ENCODE results near the gene MCTP1. TPM values are rescaled to one million over a fixed set of nuclear protein-coding genes. Genes with fewer than 3 reads are reported as not detected.

Gene MCTP1
- polyA plus RNA-seq, 1 donor (not counting 4 experiments of a cell fraction or from before 2014, with no cell fraction given) = 4.9 TPM

GRCh38 chr5:95304711-95305110 is 19.8 kb upstream of the MCTP1 start:
- no peaks in the 10 kb centered on the region for H3K9me1 ChIP-seq (ENCODE audit: control insufficient read depth, extremely low read depth, insufficient read depth, low read length)
- no peak for TF ChIP-seq EZH2 (IDR thresholded peaks at IDR 0.05; ENCODE audit: low read length)
- DNase-seq (ENCODE audit: low read depth, low spot score) (no peak), FAIRE-seq (no peak)
- H4K20me1 ChIP-seq (ENCODE audit: control insufficient read depth, extremely low read depth, insufficient read depth, low read length) = no peaks in the 10 kb centered on the region
- no peaks in the 10 kb centered on the region for H3K4me1 ChIP-seq (ENCODE audit: control insufficient read depth, extremely low read depth, insufficient read depth, low read length)
- no peaks in the 10 kb centered on the region for H3K9me3 ChIP-seq (ENCODE audit: control insufficient read depth, low read depth, low read length)
- no peaks in the 10 kb centered on the region for H3K27me3 ChIP-seq (ENCODE audit: control insufficient read depth, extremely low read depth, insufficient read depth, low read length)
- no peak overlapping the region for H3K4me2 ChIP-seq (ENCODE audit: control insufficient read depth, extremely low read depth, insufficient read depth, low read depth, low read length)
- H3K36me3 ChIP-seq (ENCODE audit: control insufficient read depth in 2 of 2, extremely low read depth in 1 of 2, insufficient read depth in 2 of 2, low read length in 2 of 2) = no peaks in the 10 kb centered on the region
- no peak overlapping the region for H3K27ac ChIP-seq (ENCODE audit: control insufficient read depth, insufficient read depth, low read length)
- no peak overlapping the region for H3K4me3 ChIP-seq (ENCODE audit: control insufficient read depth in 2 of 3, extremely low read depth in 1 of 3, insufficient read depth in 2 of 3, low read depth in 1 of 3, low read length in 3 of 3)
- no peaks in the 10 kb centered on the region for H3K79me2 ChIP-seq (ENCODE audit: control insufficient read depth, insufficient read depth, low read length)
- dilution Hi-C loops (cut with MboI; ENCODE audit: extremely low pct_ligation_motif_present, low sequenced_read_pairs) = no loop called here
- H3K9ac ChIP-seq (ENCODE audit: control insufficient read depth, extremely low read depth, insufficient read depth, low read length) = no peak overlapping the region
- no peak overlapping the region for H2AFZ ChIP-seq (ENCODE audit: control insufficient read depth, low read length)

- H4K20me1 ChIP-seq (ENCODE audit: control insufficient read depth, extremely low read depth, insufficient read depth, low read length) = no peaks in the 10 kb centered on the region
- FAIRE-seq = no peak
- no peaks in the 10 kb centered on the region for H3K9me1 ChIP-seq (ENCODE audit: control insufficient read depth, extremely low read depth, insufficient read depth, low read length)
- H3K27ac ChIP-seq (ENCODE audit: control insufficient read depth, insufficient read depth, low read length) = no peak overlapping the region
- H3K36me3 ChIP-seq (ENCODE audit: control insufficient read depth in 2 of 2, extremely low read depth in 1 of 2, insufficient read depth in 2 of 2, low read length in 2 of 2) = no peaks in the 10 kb centered on the region
- no peaks in the 10 kb centered on the region for H3K4me1 ChIP-seq (ENCODE audit: control insufficient read depth, extremely low read depth, insufficient read depth, low read length)
- no peak overlapping the region for H3K4me2 ChIP-seq (ENCODE audit: control insufficient read depth, extremely low read depth, insufficient read depth, low read depth, low read length)
- no peak for DNase-seq (ENCODE audit: low read depth, low spot score)
- H3K27me3 ChIP-seq (ENCODE audit: control insufficient read depth, extremely low read depth, insufficient read depth, low read length) = no peaks in the 10 kb centered on the region
- TF ChIP-seq CTCF (optimal IDR thresholded peaks at IDR 0.05 in 1 of 3, IDR thresholded peaks at IDR 0.05 in 1 of 3, conservative IDR thresholded peaks at IDR 0.05 in 1 of 3; ENCODE audit: extremely low read depth in 1 of 3, insufficient read depth in 2 of 3, low read length in 3 of 3) = no peak
- no peak for TF ChIP-seq EZH2 (IDR thresholded peaks at IDR 0.05; ENCODE audit: low read length)
- no peak overlapping the region for H3K9ac ChIP-seq (ENCODE audit: control insufficient read depth, extremely low read depth, insufficient read depth, low read length)
- H3K9me3 ChIP-seq (ENCODE audit: control insufficient read depth, low read depth, low read length) = no peaks in the 10 kb centered on the region
- no peak overlapping the region for H2AFZ ChIP-seq (ENCODE audit: control insufficient read depth, low read length)
- H3K4me3 ChIP-seq (ENCODE audit: control insufficient read depth in 2 of 3, extremely low read depth in 1 of 3, insufficient read depth in 2 of 3, low read depth in 1 of 3, low read length in 3 of 3) = no peak overlapping the region
- no peaks in the 10 kb centered on the region for H3K79me2 ChIP-seq (ENCODE audit: control insufficient read depth, insufficient read depth, low read length)
- dilution Hi-C loops (cut with MboI; ENCODE audit: extremely low pct_ligation_motif_present, low sequenced_read_pairs) = no loop called here
Measured at GRCh38 chr5:95298651-95299050, 13.8 kb upstream of the MCTP1 start.

- Histone ChIP-seq H3K9me3 (ENCODE audit: control insufficient read depth, low read depth, low read length) (no peaks in the 10 kb centered on the region), H3K9me1 (ENCODE audit: control insufficient read depth, extremely low read depth, insufficient read depth, low read length) (no peaks in the 10 kb centered on the region), H3K9ac (ENCODE audit: control insufficient read depth, extremely low read depth, insufficient read depth, low read length) (no peak overlapping the region), H4K20me1 (ENCODE audit: control insufficient read depth, extremely low read depth, insufficient read depth, low read length) (no peaks in the 10 kb centered on the region), H3K79me2 (ENCODE audit: control insufficient read depth, insufficient read depth, low read length) (no peaks in the 10 kb centered on the region), H3K4me1 (ENCODE audit: control insufficient read depth, extremely low read depth, insufficient read depth, low read length) (no peaks in the 10 kb centered on the region), H2AFZ (ENCODE audit: control insufficient read depth, low read length) (no peak overlapping the region), H3K27me3 (ENCODE audit: control insufficient read depth, extremely low read depth, insufficient read depth, low read length) (no peaks in the 10 kb centered on the region), H3K36me3 (ENCODE audit: control insufficient read depth in 2 of 2, extremely low read depth in 1 of 2, insufficient read depth in 2 of 2, low read length in 2 of 2) (no peaks in the 10 kb centered on the region), H3K27ac (ENCODE audit: control insufficient read depth, insufficient read depth, low read length) (no peak overlapping the region), H3K4me2 (ENCODE audit: control insufficient read depth, extremely low read depth, insufficient read depth, low read depth, low read length) (no peak overlapping the region), H3K4me3 (ENCODE audit: control insufficient read depth in 2 of 3, extremely low read depth in 1 of 3, insufficient read depth in 2 of 3, low read depth in 1 of 3, low read length in 3 of 3) (no peak overlapping the region)
- dilution Hi-C loops (cut with MboI; ENCODE audit: extremely low pct_ligation_motif_present, low sequenced_read_pairs) = no loop called here
- FAIRE-seq (no peak), DNase-seq (ENCODE audit: low read depth, low spot score) (no peak)
- no peak for TF ChIP-seq EZH2 (IDR thresholded peaks at IDR 0.05; ENCODE audit: low read length)
- no peak for TF ChIP-seq CTCF (optimal IDR thresholded peaks at IDR 0.05 in 1 of 3, IDR thresholded peaks at IDR 0.05 in 1 of 3, conservative IDR thresholded peaks at IDR 0.05 in 1 of 3; ENCODE audit: extremely low read depth in 1 of 3, insufficient read depth in 2 of 3, low read length in 3 of 3)
Measured at GRCh38 chr5:95296291-95296690, 11.4 kb upstream of the MCTP1 start.
